HepG2 (cell line): Measurements from ENCODE around the gene NRIP2. TPM values are rescaled to one million over a fixed set of nuclear protein-coding genes. Genes with fewer than 3 reads are reported as not detected.

Experiments
- CHCHD3 ChIP-seq: sonication (generic); formaldehyde crosslinking; IDR thresholded peaks from 2 replicates; pipeline ENCODE4 v1.8.0; 2022; ENCODE audit warnings: mild to moderate bottlenecking, missing genetic modification reagents, moderate library complexity
- FIP1L1 ChIP-seq: fragments of 200-400 bp; formaldehyde crosslinking; IDR thresholded peaks from 2 replicates; pipeline ENCODE4 v1.6.1; 2018; ENCODE audit warnings: low read depth, mild to moderate bottlenecking, low read length, moderate library complexity, borderline replicate concordance; ENCODE audit not compliant: insufficient read depth
- FOXA1 ChIP-seq, 2 experiments: fragments of 450-650 bp in 1 of 2; sonication (generic) in 1 of 2; formaldehyde crosslinking in 1 of 2; IDR thresholded peaks; 2 replicates each; pipeline versions ENCODE4 v1.4.0 to v1.6.1; 2016 to 2020; ENCODE audit warnings: missing genetic modification reagents in 1 of 2
- FOXA3 ChIP-seq: IDR thresholded peaks from 2 replicates; pipeline ENCODE4 v1.6.1; 2016; ENCODE audit warnings: missing genetic modification reagents, missing compliant biosample characterization
- HMG20B ChIP-seq: conservative IDR thresholded peaks from 2 replicates; pipeline ENCODE4 v1.6.1; 2016; ENCODE audit warnings: missing genetic modification reagents, missing compliant biosample characterization
- HNRNPLL ChIP-seq: fragments of 200-400 bp; formaldehyde crosslinking; IDR thresholded peaks from 2 replicates; pipeline ENCODE4 v1.6.1; 2017; ENCODE audit warnings: mild to moderate bottlenecking, low read depth, low read length; ENCODE audit not compliant: poor library complexity, severe bottlenecking
- HOXA3 ChIP-seq: sonication (generic); formaldehyde crosslinking; IDR thresholded peaks from 2 replicates; pipeline ENCODE4 v1.5.0; 2020; ENCODE audit warnings: missing genetic modification reagents
- KLF9 ChIP-seq: IDR thresholded peaks from 2 replicates; pipeline ENCODE4 v1.6.1; 2016; ENCODE audit warnings: low read depth
- MAFK ChIP-seq, 2 experiments: IDR thresholded peaks in 1 of 2; conservative IDR thresholded peaks in 1 of 2; 2 replicates each; pipeline ENCODE4 v1.6.1; 2011; ENCODE audit warnings: improper control_type of control experiment in 2 of 2, low read length in 2 of 2
- MBNL3 ChIP-seq: fragments of 250-450 bp; sonication (Bioruptor Pico); conservative IDR thresholded peaks from 2 replicates; pipeline ENCODE4 v1.8.0; 2022; ENCODE audit warnings: mild to moderate bottlenecking, inconsistent platforms
- MED1 ChIP-seq: sonication (generic); formaldehyde crosslinking; IDR thresholded peaks from 2 replicates; pipeline ENCODE4 v1.4.0; 2020; ENCODE audit warnings: missing genetic modification reagents
- MXD1 ChIP-seq: sonication (generic); formaldehyde crosslinking; IDR thresholded peaks from 2 replicates; pipeline ENCODE4 v1.4.0; 2020; ENCODE audit warnings: mild to moderate bottlenecking, missing genetic modification reagents
- NBN ChIP-seq: fragments of 450-650 bp; conservative IDR thresholded peaks from 2 replicates; pipeline ENCODE4 v1.6.1; 2017
- NCOA1 ChIP-seq: sonication (generic); formaldehyde crosslinking; IDR thresholded peaks from 2 replicates; pipeline ENCODE4 v1.9.0; 2021; ENCODE audit warnings: missing genetic modification reagents
- PHB2 ChIP-seq: fragments of 450-650 bp; IDR thresholded peaks from 2 replicates; pipeline ENCODE4 v1.6.1; 2018; ENCODE audit not compliant: partially characterized antibody
- SAP130 ChIP-seq: IDR thresholded peaks from 2 replicates; pipeline ENCODE4 v1.6.1; 2016; ENCODE audit warnings: low read depth
- SP140L ChIP-seq: sonication (generic); formaldehyde crosslinking; IDR thresholded peaks from 2 replicates; pipeline ENCODE4 v1.4.0; 2020; ENCODE audit warnings: missing genetic modification reagents, borderline replicate concordance
- ZFY ChIP-seq: sonication (generic); formaldehyde crosslinking; IDR thresholded peaks from 2 replicates; pipeline ENCODE4 v1.4.0; 2020; ENCODE audit warnings: missing genetic modification reagents
- ZNF207 ChIP-seq: fragments of 450-650 bp; IDR thresholded peaks from 2 replicates; pipeline ENCODE4 v1.6.1; 2016; ENCODE audit warnings: antibody characterized with exemption, borderline replicate concordance
- ZNF484 ChIP-seq: sonication (generic); formaldehyde crosslinking; IDR thresholded peaks from 2 replicates; pipeline ENCODE4 v1.5.1; 2020; ENCODE audit warnings: mild to moderate bottlenecking, low read depth, missing genetic modification reagents, borderline replicate concordance
- ZNF510 ChIP-seq: sonication (generic); formaldehyde crosslinking; IDR thresholded peaks from 2 replicates; pipeline ENCODE4 v1.4.0; 2020; ENCODE audit warnings: low read depth, mild to moderate bottlenecking, missing genetic modification reagents
- ZNF550 ChIP-seq: sonication (generic); formaldehyde crosslinking; IDR thresholded peaks from 2 replicates; pipeline ENCODE4 v1.4.0; 2020; ENCODE audit warnings: mild to moderate bottlenecking, missing genetic modification reagents, borderline replicate concordance
- ZNF576 ChIP-seq: sonication (generic); formaldehyde crosslinking; IDR thresholded peaks from 2 replicates; pipeline ENCODE4 v1.4.0; 2020; ENCODE audit warnings: mild to moderate bottlenecking, missing genetic modification reagents
- ZNF629 ChIP-seq: sonication (generic); formaldehyde crosslinking; conservative IDR thresholded peaks from 2 replicates; pipeline ENCODE4 v1.5.0; 2020; ENCODE audit warnings: missing genetic modification reagents
- ZNF777 ChIP-seq: sonication (generic); formaldehyde crosslinking; IDR thresholded peaks from 2 replicates; pipeline ENCODE4 v1.4.0; 2020; ENCODE audit warnings: missing genetic modification reagents
- ZSCAN25 ChIP-seq: sonication (generic); formaldehyde crosslinking; IDR thresholded peaks from 2 replicates; pipeline ENCODE4 v1.8.0; 2022; ENCODE audit warnings: mild to moderate bottlenecking, missing genetic modification reagents
- polyA plus RNA-seq, 8 experiments: library from polyadenylated mRNA; depleted of rRNA in 3 of 8; stranded (reverse) in 7 of 8; unstranded in 1 of 8; fragments of >200 nt; fragmentation: Illumina TruSeq in 4 of 8; extraction: Trizol in 4 of 8; gene quantifications; 2 replicates each; pipeline versions ENCODE4 v1.2.1 to v1.2.3, GENCODE V29; 2011 to 2016; ENCODE audit warnings: low read depth in 4 of 8, missing spikeins in 1 of 8, mixed read lengths in 1 of 8; ENCODE audit not compliant: insufficient read depth in 1 of 8
- total RNA-seq, 5 experiments: library from RNA; depleted of rRNA; stranded (reverse); fragments of >200 nt; fragmentation: Illumina TruSeq; extraction: Trizol; gene quantifications; 2 replicates each; pipeline ENCODE4 v1.2.3, GENCODE V29; 2016; ENCODE audit warnings: low read depth in 1 of 5
- TF ChIP-seq, protein P1 (sequence below): sonication (generic); formaldehyde crosslinking; IDR thresholded peaks from 2 replicates; pipeline ENCODE4 v1.8.1; 2023; ENCODE audit warnings: mild to moderate bottlenecking, moderate library complexity, missing genetic modification reagents
- TF ChIP-seq, protein P2 (sequence below): sonication (generic); formaldehyde crosslinking; IDR thresholded peaks from 2 replicates; pipeline ENCODE4 v1.5.1; 2020; ENCODE audit warnings: missing genetic modification reagents, mild to moderate bottlenecking, borderline replicate concordance

The NRIP2 gene
- total and polyA plus RNA-seq, 2 of the 13 experiments (the other 11 are each of a cell fraction or from before 2014, with no cell fraction given): not detected

- TF ChIP-seq MXD1 (CRISPR knock-in tag) (peak; percentile 95), MBNL3 (CRISPR knock-in tag) (no peak), ZNF207 (no peak), ZNF484 (no peak), FOXA3 (CRISPR knock-in tag) (peak; percentile 79), NCOA1 (CRISPR knock-in tag) (0 out of 2 replicates have a peak, but pooled peaks have one; percentile 34), MED1 (peak; percentile 83), HNRNPLL (peak; percentile 85), ZNF550 (CRISPR knock-in tag) (no peak), PHB2 (no peak), ZNF510 (CRISPR knock-in tag) (peak; percentile 92), ZSCAN25 (CRISPR knock-in tag) (peak; percentile 93), ZNF629 (peak; percentile 56; the same call in 1 of the 2 replicates), SP140L (no peak), ZFY (CRISPR knock-in tag) (peak; percentile 99), FOXA1 (IDR thresholded peaks at IDR 0.05) (no peak), FOXA1 (CRISPR knock-in tag; IDR thresholded peaks at IDR 0.05) (peak; percentile 41; the same call in 1 of the 2 replicates), ZNF777 (CRISPR knock-in tag) (peak; percentile 63; the same call in 1 of the 2 replicates), SAP130 (CRISPR knock-in tag) (peak; percentile 94), HMG20B (CRISPR knock-in tag) (no peak; the same call in 1 of the 2 replicates), HOXA3 (CRISPR knock-in tag) (peak; percentile 92), NBN (no peak), KLF9 (CRISPR knock-in tag) (no peak), FIP1L1 (peak; percentile 84; the same call in 1 of the 2 replicates), ZNF576 (no peak), MAFK (conservative IDR thresholded peaks at IDR 0.05 in 1 of 2, IDR thresholded peaks at IDR 0.05 in 1 of 2; ENCODE audit: low read length in 2 of 2) (no peak), CHCHD3 (0 out of 2 replicates have a peak, but pooled peaks have one; percentile 54)
- TF ChIP-seq, protein P1, sequence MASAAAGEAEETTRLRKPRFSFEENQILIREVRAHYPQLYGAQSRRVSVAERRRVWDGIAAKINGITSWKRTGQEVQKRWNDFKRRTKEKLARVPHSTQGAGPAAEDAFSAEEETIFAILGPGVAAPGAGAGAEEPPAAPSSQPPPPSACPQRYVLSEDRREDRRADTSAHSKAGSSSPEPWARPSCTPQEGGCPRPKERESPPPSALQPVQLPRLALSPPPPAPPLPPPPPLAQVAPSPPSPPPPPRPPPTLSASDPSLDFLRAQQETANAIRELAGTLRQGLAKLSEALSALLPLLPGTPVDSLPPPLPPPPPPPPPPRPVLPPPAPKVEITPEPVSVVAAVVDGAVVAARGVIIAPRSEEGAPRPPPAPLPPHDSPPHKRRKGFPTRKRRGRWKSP (CRISPR knock-in tag): peak; percentile 53; the same call in 1 of the 2 replicates
- TF ChIP-seq, protein P2, sequence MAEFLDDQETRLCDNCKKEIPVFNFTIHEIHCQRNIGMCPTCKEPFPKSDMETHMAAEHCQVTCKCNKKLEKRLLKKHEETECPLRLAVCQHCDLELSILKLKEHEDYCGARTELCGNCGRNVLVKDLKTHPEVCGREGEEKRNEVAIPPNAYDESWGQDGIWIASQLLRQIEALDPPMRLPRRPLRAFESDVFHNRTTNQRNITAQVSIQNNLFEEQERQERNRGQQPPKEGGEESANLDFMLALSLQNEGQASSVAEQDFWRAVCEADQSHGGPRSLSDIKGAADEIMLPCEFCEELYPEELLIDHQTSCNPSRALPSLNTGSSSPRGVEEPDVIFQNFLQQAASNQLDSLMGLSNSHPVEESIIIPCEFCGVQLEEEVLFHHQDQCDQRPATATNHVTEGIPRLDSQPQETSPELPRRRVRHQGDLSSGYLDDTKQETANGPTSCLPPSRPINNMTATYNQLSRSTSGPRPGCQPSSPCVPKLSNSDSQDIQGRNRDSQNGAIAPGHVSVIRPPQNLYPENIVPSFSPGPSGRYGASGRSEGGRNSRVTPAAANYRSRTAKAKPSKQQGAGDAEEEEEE (CRISPR knock-in tag): no peak
These were observed 22.3 kb downstream of the NRIP2 start, which contains the start of gene ITFG2 (continued) for GRCh38 chr12:2812290-2813213.
